K562 (cell line): ENCODE results near the gene MYL4. TPM values are rescaled to one million over a fixed set of nuclear protein-coding genes. Genes with fewer than 3 reads are reported as not detected.

Source experiments
- ATF1 ChIP-seq, 2 experiments: fragments of 450-650 bp in 1 of 2; IDR thresholded peaks; 2 replicates each; pipeline ENCODE4 v1.6.1; 2016; ENCODE audit warnings: missing compliant biosample characterization in 1 of 2, missing genetic modification characterization in 1 of 2
- CBX5 ChIP-seq: IDR thresholded peaks from 2 replicates; pipeline ENCODE4 v1.6.1; 2014; ENCODE audit warnings: low read depth, borderline replicate concordance
- CHD1 ChIP-seq: fragments of 200-600 bp; sonication (generic); IDR thresholded peaks from one replicate; pipeline ENCODE4 v1.6.1; 2012; ENCODE audit warnings: mild to moderate bottlenecking, moderate library complexity, low read length, inconsistent platforms
- COPS2 ChIP-seq: fragments of 450-650 bp; conservative IDR thresholded peaks from 2 replicates; pipeline ENCODE4 v1.6.1; 2016; ENCODE audit warnings: mild to moderate bottlenecking, moderate library complexity
- FOXA1 ChIP-seq: fragments of 450-650 bp; IDR thresholded peaks from 2 replicates; pipeline ENCODE4 v1.6.1; 2016; ENCODE audit warnings: mild to moderate bottlenecking, borderline replicate concordance
- FUS ChIP-seq: fragments of 200-400 bp; formaldehyde crosslinking; optimal IDR thresholded peaks from 2 replicates; pipeline ENCODE3; 2017; ENCODE audit warnings: low read depth, low read length
- MCM2 ChIP-seq: fragments of 450-650 bp; IDR thresholded peaks from 2 replicates; pipeline ENCODE4 v1.6.1; 2017; ENCODE audit warnings: low read depth, mild to moderate bottlenecking
- NFIC ChIP-seq: fragments of 450-650 bp; IDR thresholded peaks from 2 replicates; pipeline ENCODE4 v1.6.1; 2017; ENCODE audit warnings: mild to moderate bottlenecking, inconsistent platforms
- NR2C2 ChIP-seq, 2 experiments: fragments of 200-800 bp in 1 of 2; sonication (Bioruptor generic) in 1 of 2; sonication (generic) in 1 of 2; formaldehyde crosslinking in 1 of 2; IDR thresholded peaks; 2 replicates each; pipeline versions ENCODE4 v1.6.1 to v1.8.0; 2016 to 2022; ENCODE audit warnings: mild to moderate bottlenecking in 1 of 2, missing compliant biosample characterization in 1 of 2, missing genetic modification characterization in 1 of 2, missing genetic modification reagents in 1 of 2
- PCBP1 ChIP-seq: fragments of 200-400 bp; formaldehyde crosslinking; IDR thresholded peaks from 2 replicates; pipeline ENCODE4 v1.6.1; 2018; ENCODE audit warnings: mild to moderate bottlenecking, low read depth, low read length; ENCODE audit not compliant: poor library complexity, severe bottlenecking
- POLR2B ChIP-seq: fragments of 450-650 bp; IDR thresholded peaks from 2 replicates; pipeline ENCODE4 v1.6.1; 2018; ENCODE audit warnings: low read depth; ENCODE audit not compliant: partially characterized antibody
- POLR2H ChIP-seq: IDR thresholded peaks from 2 replicates; pipeline ENCODE4 v1.6.1; 2016; ENCODE audit warnings: missing genetic modification characterization, low read depth, mild to moderate bottlenecking, control low read depth, missing compliant biosample characterization, moderate library complexity
- PPARD ChIP-seq: fragments of 250-450 bp; sonication (Bioruptor Pico); IDR thresholded peaks from 2 replicates; pipeline ENCODE4 v1.8.0; 2022; ENCODE audit warnings: inconsistent platforms, mild to moderate bottlenecking, moderate library complexity
- RB1 ChIP-seq: fragments of 450-650 bp; IDR thresholded peaks from 2 replicates; pipeline ENCODE4 v1.6.1; 2017; ENCODE audit warnings: low read depth, mild to moderate bottlenecking
- SAP30 ChIP-seq: fragments of 200-600 bp; sonication (generic); IDR thresholded peaks from 2 replicates; pipeline ENCODE4 v1.6.1; 2012; ENCODE audit warnings: borderline replicate concordance, low read depth, mild to moderate bottlenecking, moderate library complexity, low read length, control low read depth, inconsistent platforms; ENCODE audit not compliant: insufficient read depth, poor library complexity, severe bottlenecking
- SMARCA4 ChIP-seq: fragments of 450-650 bp; IDR thresholded peaks from 2 replicates; pipeline ENCODE4 v1.6.1; 2016
- SRSF9 ChIP-seq: fragments of 200-400 bp; formaldehyde crosslinking; IDR thresholded peaks from 2 replicates; pipeline ENCODE4 v1.6.1; 2017; ENCODE audit warnings: low read depth, low read length, borderline replicate concordance
- ZC3H8 ChIP-seq: fragments of 450-650 bp; IDR thresholded peaks from 2 replicates; pipeline ENCODE4 v1.6.1; 2017
- ZFPM2 ChIP-seq: fragments of 250-450 bp; sonication (Bioruptor Pico); IDR thresholded peaks from 2 replicates; pipeline ENCODE4 v1.5.1; 2022; ENCODE audit warnings: mild to moderate bottlenecking
- ZNF12 ChIP-seq: sonication (generic); formaldehyde crosslinking; IDR thresholded peaks from 2 replicates; pipeline ENCODE4 v1.4.0; 2020; ENCODE audit warnings: mild to moderate bottlenecking, missing genetic modification reagents
- ZNF785 ChIP-seq: fragments of 250-450 bp; sonication (Bioruptor Pico); IDR thresholded peaks from 2 replicates; pipeline ENCODE4 v1.4.0; 2020; ENCODE audit warnings: mild to moderate bottlenecking
- polyA plus RNA-seq, 8 experiments: library from polyadenylated mRNA; depleted of rRNA in 4 of 8; stranded (reverse) in 5 of 8; unstranded in 3 of 8; fragments of >200 nt; fragmentation: Nextera tagmentation in 2 of 8; fragmentation: Illumina TruSeq in 1 of 8; extraction: Ambion mirVana in 2 of 8; extraction: Trizol in 1 of 8; gene quantifications; 2 replicates each; pipeline versions ENCODE4 v1.2.1 to v1.2.3, GENCODE V29; 2011 to 2014; ENCODE audit warnings: inconsistent platforms in 1 of 8, missing spikeins in 1 of 8
- total RNA-seq, 7 experiments: library from RNA; depleted of rRNA in 6 of 7; stranded (reverse); fragments of >200 nt in 6 of 7; fragmentation: Illumina TruSeq in 2 of 7; extraction: Trizol in 2 of 7; gene quantifications; 2 replicates each; pipeline versions ENCODE4 v1.2.1 to v1.2.3, GENCODE V29; 2011 to 2021; ENCODE audit warnings: low replicate concordance in 1 of 7
- TF ChIP-seq, protein P1 (sequence below): sonication (generic); formaldehyde crosslinking; IDR thresholded peaks from 2 replicates; pipeline ENCODE4 v1.8.1; 2022; ENCODE audit warnings: missing genetic modification reagents
- TF ChIP-seq, protein P2 (sequence below): fragments of 450-650 bp; formaldehyde crosslinking; IDR thresholded peaks from 2 replicates; pipeline ENCODE4 v1.4.0; 2022; ENCODE audit warnings: missing genetic modification characterization
- TF ChIP-seq, protein P3 (sequence below): fragments of 450-650 bp; IDR thresholded peaks from 2 replicates; pipeline ENCODE4 v1.6.1; 2017; ENCODE audit warnings: antibody characterized with exemption, mild to moderate bottlenecking

Gene MYL4
- total and polyA plus RNA-seq, 9 of the 15 experiments (the other 6 are each of a cell fraction or from before 2014, with no cell fraction given): 117 to 423 (median 221) TPM

DNA sequence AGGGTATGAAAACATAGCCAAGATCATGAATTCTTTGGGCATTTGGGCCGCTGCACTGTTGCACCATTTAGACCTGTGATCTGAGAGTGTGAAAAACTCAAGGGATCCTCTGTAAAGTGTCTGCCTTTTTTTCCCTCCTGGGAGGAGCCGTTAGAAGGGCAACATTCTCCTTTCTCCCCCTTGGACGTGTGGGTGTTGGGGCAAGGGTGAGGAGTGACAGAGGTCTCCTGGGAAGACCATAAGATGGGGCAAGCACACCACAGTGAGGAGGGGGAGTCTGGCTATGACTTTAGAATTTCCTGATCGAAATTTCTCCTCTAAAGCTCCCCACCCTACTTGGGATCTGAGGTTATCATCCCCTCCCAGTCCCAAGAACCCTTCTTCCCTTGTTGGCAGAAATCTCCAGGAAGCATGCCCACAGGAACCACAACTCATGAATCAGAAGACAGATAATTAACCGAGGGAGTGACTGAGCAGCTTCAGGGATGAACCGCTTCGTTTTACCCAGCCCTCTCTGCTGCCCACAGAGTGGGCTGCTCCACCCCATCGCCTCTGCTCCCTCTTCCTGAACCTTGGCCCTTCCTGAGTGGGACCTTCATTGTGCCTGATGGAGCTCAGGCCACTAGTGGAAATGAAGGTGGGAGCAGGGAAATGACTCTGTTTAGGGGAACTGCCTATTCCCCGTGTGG, 48.6 kb downstream of the MYL4 start (continued):
- TF ChIP-seq, protein P1, sequence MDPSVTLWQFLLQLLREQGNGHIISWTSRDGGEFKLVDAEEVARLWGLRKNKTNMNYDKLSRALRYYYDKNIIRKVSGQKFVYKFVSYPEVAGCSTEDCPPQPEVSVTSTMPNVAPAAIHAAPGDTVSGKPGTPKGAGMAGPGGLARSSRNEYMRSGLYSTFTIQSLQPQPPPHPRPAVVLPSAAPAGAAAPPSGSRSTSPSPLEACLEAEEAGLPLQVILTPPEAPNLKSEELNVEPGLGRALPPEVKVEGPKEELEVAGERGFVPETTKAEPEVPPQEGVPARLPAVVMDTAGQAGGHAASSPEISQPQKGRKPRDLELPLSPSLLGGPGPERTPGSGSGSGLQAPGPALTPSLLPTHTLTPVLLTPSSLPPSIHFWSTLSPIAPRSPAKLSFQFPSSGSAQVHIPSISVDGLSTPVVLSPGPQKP (CRISPR knock-in tag): no peak
- TF ChIP-seq SMARCA4: peak; percentile 64; the same call in 1 of the 2 replicates
- no peak for TF ChIP-seq POLR2H (tag)
- no peak for TF ChIP-seq CBX5
- no peak for TF ChIP-seq CHD1
- TF ChIP-seq NR2C2 (CRISPR knock-in tag; IDR thresholded peaks at IDR 0.05): no peak
- TF ChIP-seq NR2C2 (tag; IDR thresholded peaks at IDR 0.05): peak; percentile 45; the same call in 1 of the 2 replicates
- no peak for TF ChIP-seq ATF1 (CRISPR knock-in tag; IDR thresholded peaks at IDR 0.05)
- no peak for TF ChIP-seq ATF1 (tag; IDR thresholded peaks at IDR 0.05)
- no peak for TF ChIP-seq NFIC
- TF ChIP-seq, protein P2, sequence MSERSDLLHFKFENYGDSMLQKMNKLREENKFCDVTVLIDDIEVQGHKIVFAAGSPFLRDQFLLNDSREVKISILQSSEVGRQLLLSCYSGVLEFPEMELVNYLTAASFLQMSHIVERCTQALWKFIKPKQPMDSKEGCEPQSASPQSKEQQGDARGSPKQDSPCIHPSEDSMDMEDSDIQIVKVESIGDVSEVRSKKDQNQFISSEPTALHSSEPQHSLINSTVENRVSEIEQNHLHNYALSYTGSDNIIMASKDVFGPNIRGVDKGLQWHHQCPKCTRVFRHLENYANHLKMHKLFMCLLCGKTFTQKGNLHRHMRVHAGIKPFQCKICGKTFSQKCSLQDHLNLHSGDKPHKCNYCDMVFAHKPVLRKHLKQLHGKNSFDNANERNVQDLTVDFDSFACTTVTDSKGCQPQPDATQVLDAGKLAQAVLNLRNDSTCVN (CRISPR knock-in tag): 0 out of 2 replicates have a peak, but pooled peaks have one; percentile 7
- TF ChIP-seq ZFPM2: no peak
- no peak for TF ChIP-seq ZNF785 (CRISPR knock-in tag)
- TF ChIP-seq FUS: no peak
- TF ChIP-seq, protein P3, sequence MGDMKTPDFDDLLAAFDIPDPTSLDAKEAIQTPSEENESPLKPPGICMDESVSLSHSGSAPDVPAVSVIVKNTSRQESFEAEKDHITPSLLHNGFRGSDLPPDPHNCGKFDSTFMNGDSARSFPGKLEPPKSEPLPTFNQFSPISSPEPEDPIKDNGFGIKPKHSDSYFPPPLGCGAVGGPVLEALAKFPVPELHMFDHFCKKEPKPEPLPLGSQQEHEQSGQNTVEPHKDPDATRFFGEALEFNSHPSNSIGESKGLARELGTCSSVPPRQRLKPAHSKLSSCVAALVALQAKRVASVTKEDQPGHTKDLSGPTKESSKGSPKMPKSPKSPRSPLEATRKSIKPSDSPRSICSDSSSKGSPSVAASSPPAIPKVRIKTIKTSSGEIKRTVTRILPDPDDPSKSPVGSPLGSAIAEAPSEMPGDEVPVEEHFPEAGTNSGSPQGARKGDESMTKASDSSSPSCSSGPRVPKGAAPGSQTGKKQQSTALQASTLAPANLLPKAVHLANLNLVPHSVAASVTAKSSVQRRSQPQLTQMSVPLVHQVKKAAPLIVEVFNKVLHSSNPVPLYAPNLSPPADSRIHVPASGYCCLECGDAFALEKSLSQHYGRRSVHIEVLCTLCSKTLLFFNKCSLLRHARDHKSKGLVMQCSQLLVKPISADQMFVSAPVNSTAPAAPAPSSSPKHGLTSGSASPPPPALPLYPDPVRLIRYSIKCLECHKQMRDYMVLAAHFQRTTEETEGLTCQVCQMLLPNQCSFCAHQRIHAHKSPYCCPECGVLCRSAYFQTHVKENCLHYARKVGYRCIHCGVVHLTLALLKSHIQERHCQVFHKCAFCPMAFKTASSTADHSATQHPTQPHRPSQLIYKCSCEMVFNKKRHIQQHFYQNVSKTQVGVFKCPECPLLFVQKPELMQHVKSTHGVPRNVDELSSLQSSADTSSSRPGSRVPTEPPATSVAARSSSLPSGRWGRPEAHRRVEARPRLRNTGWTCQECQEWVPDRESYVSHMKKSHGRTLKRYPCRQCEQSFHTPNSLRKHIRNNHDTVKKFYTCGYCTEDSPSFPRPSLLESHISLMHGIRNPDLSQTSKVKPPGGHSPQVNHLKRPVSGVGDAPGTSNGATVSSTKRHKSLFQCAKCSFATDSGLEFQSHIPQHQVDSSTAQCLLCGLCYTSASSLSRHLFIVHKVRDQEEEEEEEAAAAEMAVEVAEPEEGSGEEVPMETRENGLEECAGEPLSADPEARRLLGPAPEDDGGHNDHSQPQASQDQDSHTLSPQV: peak; percentile 51; the same call in 1 of the 2 replicates
- no peak for TF ChIP-seq COPS2
- no peak for TF ChIP-seq ZC3H8
- TF ChIP-seq SAP30: no peak
- no peak for TF ChIP-seq SRSF9
- TF ChIP-seq PCBP1: no peak
- TF ChIP-seq POLR2B: no peak
- TF ChIP-seq FOXA1: no peak
- TF ChIP-seq PPARD (CRISPR knock-in tag): no peak
- TF ChIP-seq MCM2: no peak
- TF ChIP-seq ZNF12: no peak
- TF ChIP-seq RB1: no peak
